ENCODE data around the gene LYZL4. TPM values are rescaled to one million over a fixed set of nuclear protein-coding genes. Genes with fewer than 3 reads are reported as not detected.

Gene LYZL4
- total RNA-seq, 1 experiment from 2014 or later, result not detected

DNA sequence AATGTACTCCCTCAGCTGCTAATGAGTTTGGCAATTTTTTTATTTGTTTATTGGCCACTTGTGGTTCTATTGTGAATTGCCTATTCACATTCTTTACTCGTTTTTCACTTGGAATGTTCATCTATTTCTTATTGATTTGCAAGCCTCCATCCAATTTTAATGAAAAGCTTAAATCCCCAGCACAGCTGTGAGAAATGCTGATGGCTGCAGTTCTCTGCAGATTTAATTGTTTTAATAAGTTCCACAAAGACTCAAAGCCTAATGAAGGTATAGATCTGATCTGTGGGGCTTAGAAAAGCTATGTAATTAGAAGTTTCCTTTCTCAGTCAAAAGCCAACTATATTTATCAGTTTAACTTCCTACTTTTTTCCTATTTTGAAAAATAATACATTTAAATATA lies 41.5 kb downstream of the LYZL4 start:
- H3K4me1 ChIP-seq (ENCODE audit: control insufficient read depth, insufficient read depth, low read length), result no peaks in the 10 kb centered on the region
- H3K4me3 ChIP-seq (ENCODE audit: low read depth in 2 of 2, low read length in 2 of 2), result no peak overlapping the region
- TF ChIP-seq TCF7L2 (IDR thresholded peaks at IDR 0.05; ENCODE audit: low read depth, low read length) (no peak), POLR2AphosphoS5 (IDR thresholded peaks at IDR 0.05; ENCODE audit: low read depth, low read length) (no peak), SIN3A (IDR thresholded peaks at IDR 0.05; ENCODE audit: borderline replicate concordance, insufficient read depth, low read depth, low read length) (no peak)
- TF ChIP-seq, protein P1, sequence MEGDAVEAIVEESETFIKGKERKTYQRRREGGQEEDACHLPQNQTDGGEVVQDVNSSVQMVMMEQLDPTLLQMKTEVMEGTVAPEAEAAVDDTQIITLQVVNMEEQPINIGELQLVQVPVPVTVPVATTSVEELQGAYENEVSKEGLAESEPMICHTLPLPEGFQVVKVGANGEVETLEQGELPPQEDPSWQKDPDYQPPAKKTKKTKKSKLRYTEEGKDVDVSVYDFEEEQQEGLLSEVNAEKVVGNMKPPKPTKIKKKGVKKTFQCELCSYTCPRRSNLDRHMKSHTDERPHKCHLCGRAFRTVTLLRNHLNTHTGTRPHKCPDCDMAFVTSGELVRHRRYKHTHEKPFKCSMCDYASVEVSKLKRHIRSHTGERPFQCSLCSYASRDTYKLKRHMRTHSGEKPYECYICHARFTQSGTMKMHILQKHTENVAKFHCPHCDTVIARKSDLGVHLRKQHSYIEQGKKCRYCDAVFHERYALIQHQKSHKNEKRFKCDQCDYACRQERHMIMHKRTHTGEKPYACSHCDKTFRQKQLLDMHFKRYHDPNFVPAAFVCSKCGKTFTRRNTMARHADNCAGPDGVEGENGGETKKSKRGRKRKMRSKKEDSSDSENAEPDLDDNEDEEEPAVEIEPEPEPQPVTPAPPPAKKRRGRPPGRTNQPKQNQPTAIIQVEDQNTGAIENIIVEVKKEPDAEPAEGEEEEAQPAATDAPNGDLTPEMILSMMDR (IDR thresholded peaks at IDR 0.05), result no peak
- TF ChIP-seq, protein P2, sequence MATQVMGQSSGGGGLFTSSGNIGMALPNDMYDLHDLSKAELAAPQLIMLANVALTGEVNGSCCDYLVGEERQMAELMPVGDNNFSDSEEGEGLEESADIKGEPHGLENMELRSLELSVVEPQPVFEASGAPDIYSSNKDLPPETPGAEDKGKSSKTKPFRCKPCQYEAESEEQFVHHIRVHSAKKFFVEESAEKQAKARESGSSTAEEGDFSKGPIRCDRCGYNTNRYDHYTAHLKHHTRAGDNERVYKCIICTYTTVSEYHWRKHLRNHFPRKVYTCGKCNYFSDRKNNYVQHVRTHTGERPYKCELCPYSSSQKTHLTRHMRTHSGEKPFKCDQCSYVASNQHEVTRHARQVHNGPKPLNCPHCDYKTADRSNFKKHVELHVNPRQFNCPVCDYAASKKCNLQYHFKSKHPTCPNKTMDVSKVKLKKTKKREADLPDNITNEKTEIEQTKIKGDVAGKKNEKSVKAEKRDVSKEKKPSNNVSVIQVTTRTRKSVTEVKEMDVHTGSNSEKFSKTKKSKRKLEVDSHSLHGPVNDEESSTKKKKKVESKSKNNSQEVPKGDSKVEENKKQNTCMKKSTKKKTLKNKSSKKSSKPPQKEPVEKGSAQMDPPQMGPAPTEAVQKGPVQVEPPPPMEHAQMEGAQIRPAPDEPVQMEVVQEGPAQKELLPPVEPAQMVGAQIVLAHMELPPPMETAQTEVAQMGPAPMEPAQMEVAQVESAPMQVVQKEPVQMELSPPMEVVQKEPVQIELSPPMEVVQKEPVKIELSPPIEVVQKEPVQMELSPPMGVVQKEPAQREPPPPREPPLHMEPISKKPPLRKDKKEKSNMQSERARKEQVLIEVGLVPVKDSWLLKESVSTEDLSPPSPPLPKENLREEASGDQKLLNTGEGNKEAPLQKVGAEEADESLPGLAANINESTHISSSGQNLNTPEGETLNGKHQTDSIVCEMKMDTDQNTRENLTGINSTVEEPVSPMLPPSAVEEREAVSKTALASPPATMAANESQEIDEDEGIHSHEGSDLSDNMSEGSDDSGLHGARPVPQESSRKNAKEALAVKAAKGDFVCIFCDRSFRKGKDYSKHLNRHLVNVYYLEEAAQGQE (IDR thresholded peaks at IDR 0.05; ENCODE audit: insufficient read depth in 1 of 2, low read depth in 2 of 2, low read length in 1 of 2), result no peak
- H3K27me3 ChIP-seq (ENCODE audit: control insufficient read depth, insufficient read depth, low read length), result no peaks in the 10 kb centered on the region
- ChIA-PET CTCF (no interaction called here), POLR2A (no interaction called here)
- H3K27ac ChIP-seq (ENCODE audit: low read length), result no peak overlapping the region
- BruUV-seq (replicated peaks), result no TSS peak
- no peaks in the 10 kb centered on the region for H3K36me3 ChIP-seq (ENCODE audit: control insufficient read depth, insufficient read depth, low read length)
- no peaks in the 10 kb centered on the region for H3K9me3 ChIP-seq (ENCODE audit: control insufficient read depth, insufficient read depth, low read depth, low read length)
- no peak for DNase-seq (ENCODE audit: low read depth, low spot score)
- in situ Hi-C loops (cut with HindIII; ENCODE audit: low pct_unique_long_range_greater_than_20kb, low sequenced_read_pairs), result no loop called here
- intact Hi-C loops (cut with micrococcal nuclease; ENCODE audit: unreplicated experiment), result no loop called here
- ATAC-seq, result no peak

DNA sequence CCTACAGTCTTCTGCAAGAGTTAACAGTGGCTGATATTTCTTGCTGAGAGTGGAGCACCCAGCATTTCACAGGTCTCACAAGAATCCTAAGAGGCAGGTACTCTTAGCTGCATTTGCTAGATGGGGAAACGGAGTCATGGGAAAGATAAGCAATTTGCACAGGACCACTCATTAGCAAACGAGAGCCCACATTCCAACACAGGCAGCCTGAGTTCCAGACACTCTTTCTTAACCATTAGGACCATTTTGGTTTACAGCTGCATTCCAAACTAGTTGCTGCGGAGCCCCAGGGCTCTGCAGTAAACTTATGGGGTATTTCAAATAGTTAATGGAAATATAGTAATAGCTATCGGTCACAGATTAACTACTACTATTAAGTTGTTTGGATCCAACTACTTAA lies 42.5 kb downstream of the LYZL4 start:
- POLR2A ChIA-PET, result no interaction called here
- Histone ChIP-seq H3K36me3 (ENCODE audit: control insufficient read depth, insufficient read depth, low read length) (no peaks in the 10 kb centered on the region), H3K4me3 (ENCODE audit: low read depth in 2 of 2, low read length in 2 of 2) (no peak overlapping the region), H3K4me1 (ENCODE audit: control insufficient read depth, insufficient read depth, low read length) (no peaks in the 10 kb centered on the region), H3K27ac (ENCODE audit: low read length) (no peak overlapping the region), H3K9me3 (ENCODE audit: control insufficient read depth, insufficient read depth, low read depth, low read length) (no peaks in the 10 kb centered on the region), H3K27me3 (ENCODE audit: control insufficient read depth, insufficient read depth, low read length) (no peaks in the 10 kb centered on the region)
- no peak for ATAC-seq
- CTCF ChIA-PET, result no interaction called here
- BruUV-seq (replicated peaks), result no TSS peak
- TF ChIP-seq, protein P1 (IDR thresholded peaks at IDR 0.05), result no peak
- TF ChIP-seq, protein P2 (IDR thresholded peaks at IDR 0.05; ENCODE audit: insufficient read depth in 1 of 2, low read depth in 2 of 2, low read length in 1 of 2), result no peak
- in situ Hi-C loops (cut with HindIII; ENCODE audit: low pct_unique_long_range_greater_than_20kb, low sequenced_read_pairs) (no loop called here), intact Hi-C loops (cut with micrococcal nuclease; ENCODE audit: unreplicated experiment) (no loop called here)
- DNase-seq (ENCODE audit: low read depth, low spot score), result no peak
